CD8-positive, alpha-beta memory T cell (primary cell): ENCODE results near the gene PLA2G4B. TPM values are rescaled to one million over a fixed set of nuclear protein-coding genes. Genes with fewer than 3 reads are reported as not detected.

Experiments used
- CTCF ChIA-PET: fragments of 350-600 bp; sonication (Branson Sonifier 250); formaldehyde crosslinking; loops from one replicate; lab custom pipeline; 2021; ENCODE audit warnings: antibody characterized with exemption; lab: Charles Lee
- POLR2A ChIA-PET: fragments of 350-600 bp; sonication (Branson Sonifier 250); formaldehyde crosslinking; loops from one replicate; lab custom pipeline; 2021; ENCODE audit warnings: antibody characterized with exemption; lab: Charles Lee
- DNase-seq, 5 donors: peaks; one replicate each; pipeline versions ENCODE4 v3.0.0 to v3.0.0-alpha.2; 2020 to 2022; ENCODE audit warnings: mixed read lengths in 1 of 5
- H3K27ac ChIP-seq: one replicate; pipeline ENCODE4 v1.7.0; 2013; ENCODE audit warnings: low read depth, mild to moderate bottlenecking, low read length, moderate library complexity
- H3K27me3 ChIP-seq: 2 replicates; pipeline ENCODE4 v1.7.0; 2013; ENCODE audit warnings: low read length, mild to moderate bottlenecking; ENCODE audit not compliant: insufficient read depth, poor library complexity, severe bottlenecking
- H3K36me3 ChIP-seq: 2 replicates; pipeline ENCODE4 v1.7.0; 2013; ENCODE audit warnings: mild to moderate bottlenecking, low read length, moderate library complexity; ENCODE audit not compliant: insufficient read depth
- H3K4me1 ChIP-seq: 2 replicates; pipeline ENCODE4 v1.7.0; 2013; ENCODE audit warnings: mild to moderate bottlenecking, low read length, moderate library complexity; ENCODE audit not compliant: insufficient read depth
- H3K4me3 ChIP-seq: 2 replicates; pipeline ENCODE4 v1.7.0; 2013; ENCODE audit warnings: mild to moderate bottlenecking, low read length
- H3K9me3 ChIP-seq: 2 replicates; pipeline ENCODE4 v1.7.0; 2013; ENCODE audit warnings: mild to moderate bottlenecking, low read length
- H3K27ac Mint-ChIP-seq, 8 donors: one replicate each; pipeline ENCODE4 v1.8.0; 2020 to 2021; ENCODE audit warnings: mixed read lengths in 8 of 8, mild to moderate bottlenecking in 6 of 8, inconsistent platforms in 3 of 8, moderate library complexity in 3 of 8
- H3K27me3 Mint-ChIP-seq, 2 donors: one replicate each; pipeline ENCODE4 v1.8.0; 2020 to 2021; ENCODE audit warnings: mixed read lengths in 2 of 2, mild to moderate bottlenecking in 1 of 2, moderate library complexity in 1 of 2
- H3K36me3 Mint-ChIP-seq, 3 donors: one replicate each; pipeline ENCODE4 v1.8.0; 2020 to 2021; ENCODE audit warnings: mixed read lengths in 3 of 3, inconsistent platforms in 1 of 3, mild to moderate bottlenecking in 1 of 3
- H3K4me1 Mint-ChIP-seq, 3 donors: one replicate each; pipeline ENCODE4 v1.8.0; 2020 to 2021; ENCODE audit warnings: mixed read lengths in 3 of 3, inconsistent platforms in 1 of 3, mild to moderate bottlenecking in 1 of 3
- H3K4me3 Mint-ChIP-seq, 7 donors: one replicate each; pipeline ENCODE4 v1.8.0; 2020 to 2021; ENCODE audit warnings: mixed read lengths in 7 of 7, mild to moderate bottlenecking in 6 of 7, moderate library complexity in 4 of 7, inconsistent platforms in 2 of 7
- H3K9me3 Mint-ChIP-seq, 5 donors: one replicate each; pipeline ENCODE4 v1.8.0; 2020 to 2022; ENCODE audit warnings: mixed read lengths in 5 of 5, mild to moderate bottlenecking in 3 of 5, moderate library complexity in 2 of 5, inconsistent platforms in 1 of 5
- polyA plus RNA-seq: library from polyadenylated mRNA; unstranded; fragments of 300-500 nt; fragmentation: Illumina TruSeq; gene quantifications from one replicate; pipeline ENCODE4 v1.2.3, GENCODE V29; 2021
- total RNA-seq, 2 experiments: library from RNA; stranded (reverse); gene quantifications; one replicate each; pipeline ENCODE4 v1.2.3, GENCODE V29; 2021

The PLA2G4B gene
- total and polyA plus RNA-seq, 3 experiments from 2014 or later: 3.1 to 6.8 (median 5.9) TPM

DNA sequence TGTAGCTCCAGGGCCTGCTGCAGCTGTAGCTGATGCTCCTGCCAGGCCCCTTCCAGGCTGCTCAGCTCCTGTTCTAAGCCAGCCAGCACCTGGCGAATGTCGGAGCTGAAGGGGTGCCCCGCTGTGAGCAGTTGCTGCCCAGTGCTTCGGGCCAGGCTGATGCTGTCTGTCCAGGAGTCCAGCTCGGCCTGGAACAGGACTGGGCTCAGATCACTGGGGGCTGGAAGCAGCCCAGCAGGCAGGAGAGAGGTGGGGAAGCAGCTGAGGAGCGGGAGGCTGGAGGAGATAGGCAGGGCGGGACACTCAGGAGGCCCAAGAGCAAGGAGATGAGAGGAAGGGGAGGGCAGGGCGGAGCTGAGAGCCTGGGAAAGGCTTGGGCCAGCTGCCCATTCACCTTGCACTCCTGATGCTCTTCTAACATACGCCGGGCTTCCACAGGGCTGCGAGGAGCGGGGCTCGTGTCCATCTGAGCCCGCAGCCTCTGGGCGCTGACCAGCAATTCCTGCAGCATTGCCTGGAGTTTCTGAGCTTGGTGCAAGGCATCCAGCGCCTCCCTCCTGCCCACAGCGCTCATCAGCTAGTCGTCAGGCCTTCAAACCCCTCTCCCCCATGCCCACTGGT, 23.2 kb downstream of the PLA2G4B start:
- Mint-ChIP-seq H3K9me3 (no peaks in the 10 kb centered on the region), H3K27ac (no peak overlapping the region), H3K27me3 (no peaks in the 10 kb centered on the region), H3K36me3 (no peaks in the 10 kb centered on the region), H3K4me1 (peaks cover 12 to 17% (median 14%) of the 10 kb centered on the region in 3 donors), H3K4me3 (no peak overlapping the region)
- Histone ChIP-seq H3K9me3 (no peaks in the 10 kb centered on the region), H3K27ac (no peak overlapping the region), H3K27me3 (no peaks in the 10 kb centered on the region), H3K4me3 (no peak overlapping the region), H3K4me1 (no peaks in the 10 kb centered on the region), H3K36me3 (no peaks in the 10 kb centered on the region)
- ChIA-PET POLR2A (interaction anchor here (0.5 kb wide), 1 partner anchor 271 kb away, joined by 3 read pairs; no protein-coding TSS in a partner anchor), CTCF (interaction anchor here (0.9 to 1.6 kb wide), 4 partner anchors 9 to 88 kb away, joined by 3 to 4 read pairs (median 3); partner anchors contain the start of gene MAPKBP1)
- DNase-seq: no peak

DNA sequence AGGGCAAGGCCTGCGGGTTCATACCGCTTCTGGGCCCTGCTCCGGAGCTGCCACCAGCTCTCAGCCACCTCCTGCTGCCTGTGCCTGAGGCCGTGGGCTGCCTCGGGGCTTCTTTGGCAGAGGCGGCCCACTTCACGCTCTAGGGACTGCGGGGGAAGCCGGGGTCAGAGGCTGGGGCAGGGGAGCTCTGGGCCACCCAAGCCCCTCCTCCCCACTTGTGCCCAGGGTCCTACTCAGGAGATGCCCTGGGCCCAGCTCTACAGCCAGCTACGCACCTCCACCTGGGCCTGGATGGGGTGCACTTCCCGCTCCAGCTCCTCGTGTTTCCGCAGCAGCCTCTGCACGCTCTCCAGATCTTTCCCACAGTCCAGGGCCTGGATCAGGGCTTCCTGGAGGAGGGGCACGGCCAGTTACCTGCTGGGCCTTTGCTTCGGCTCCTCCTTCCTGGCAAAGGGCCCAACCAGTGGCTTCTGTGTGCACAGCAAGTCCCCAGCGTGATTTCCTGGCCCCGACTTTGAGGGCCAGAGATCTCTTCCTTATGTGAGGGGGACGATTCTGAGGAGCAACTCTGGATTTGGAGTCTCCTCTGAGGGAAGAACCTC, 24.0 kb downstream of the PLA2G4B start:
- Histone ChIP-seq H3K27ac (no peak overlapping the region), H3K36me3 (no peaks in the 10 kb centered on the region), H3K9me3 (no peaks in the 10 kb centered on the region), H3K4me3 (no peak overlapping the region), H3K27me3 (no peaks in the 10 kb centered on the region), H3K4me1 (no peaks in the 10 kb centered on the region)
- Mint-ChIP-seq H3K4me3 (peak overlapping the region in 2 of 7 donors; percentile 12 to 15), H3K27ac (peak overlapping the region in 3 of 8 donors; percentile 24 to 76 (median 56)), H3K9me3 (no peaks in the 10 kb centered on the region), H3K27me3 (no peaks in the 10 kb centered on the region), H3K4me1 (peaks cover 12 to 17% (median 14%) of the 10 kb centered on the region in 3 donors), H3K36me3 (no peaks in the 10 kb centered on the region)
- DNase-seq: no peak
- ChIA-PET POLR2A (no interaction called here), CTCF (interaction anchor here (1.1 to 1.6 kb wide), 3 partner anchors 8 to 89 kb away, joined by 3 to 4 read pairs (median 3); partner anchors contain the start of gene MAPKBP1)

DNA sequence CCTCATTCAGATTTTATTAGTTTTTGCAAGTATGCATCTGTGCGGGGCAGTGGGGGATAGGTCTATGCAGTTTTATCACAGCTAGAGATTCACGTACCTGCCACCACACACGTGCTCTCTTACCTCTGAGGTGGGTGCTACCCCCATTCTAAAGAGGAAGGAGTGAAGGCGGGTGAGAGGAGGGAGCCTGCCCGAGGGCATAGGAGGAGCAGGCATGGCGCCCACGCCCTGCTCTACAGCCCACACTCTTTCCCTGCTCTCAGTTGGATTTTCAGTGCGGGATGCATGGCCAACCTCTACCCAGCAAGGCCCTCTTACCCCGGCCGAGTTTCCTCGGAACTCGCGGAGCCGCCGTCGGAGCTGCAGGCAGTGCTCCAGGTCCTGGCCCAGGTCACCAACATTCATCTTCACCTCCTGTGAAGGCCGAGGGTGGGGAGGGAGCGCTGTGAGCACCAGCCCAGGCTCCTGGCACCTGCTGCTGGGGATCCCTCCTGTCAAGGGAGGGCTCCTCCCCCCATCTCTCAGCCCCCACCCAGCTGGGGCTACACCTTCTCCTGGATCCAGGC, 26.9 kb downstream of the PLA2G4B start:
- no peak overlapping the region for H3K27ac Mint-ChIP-seq
- H3K9me3 Mint-ChIP-seq: no peaks in the 10 kb centered on the region
- CTCF ChIA-PET: no interaction called here
- Histone ChIP-seq H3K27ac (no peak overlapping the region), H3K27me3 (no peaks in the 10 kb centered on the region), H3K36me3 (no peaks in the 10 kb centered on the region), H3K4me1 (peaks cover 3% of the 10 kb centered on the region), H3K9me3 (no peaks in the 10 kb centered on the region), H3K4me3 (no peak overlapping the region)
- H3K27me3 Mint-ChIP-seq: no peaks in the 10 kb centered on the region
- no peaks in the 10 kb centered on the region for H3K36me3 Mint-ChIP-seq
- POLR2A ChIA-PET: no interaction called here
- H3K4me1 Mint-ChIP-seq: peaks cover 11 to 17% (median 15%) of the 10 kb centered on the region in 3 donors
- DNase-seq: no peak
- H3K4me3 Mint-ChIP-seq: no peak overlapping the region

DNA sequence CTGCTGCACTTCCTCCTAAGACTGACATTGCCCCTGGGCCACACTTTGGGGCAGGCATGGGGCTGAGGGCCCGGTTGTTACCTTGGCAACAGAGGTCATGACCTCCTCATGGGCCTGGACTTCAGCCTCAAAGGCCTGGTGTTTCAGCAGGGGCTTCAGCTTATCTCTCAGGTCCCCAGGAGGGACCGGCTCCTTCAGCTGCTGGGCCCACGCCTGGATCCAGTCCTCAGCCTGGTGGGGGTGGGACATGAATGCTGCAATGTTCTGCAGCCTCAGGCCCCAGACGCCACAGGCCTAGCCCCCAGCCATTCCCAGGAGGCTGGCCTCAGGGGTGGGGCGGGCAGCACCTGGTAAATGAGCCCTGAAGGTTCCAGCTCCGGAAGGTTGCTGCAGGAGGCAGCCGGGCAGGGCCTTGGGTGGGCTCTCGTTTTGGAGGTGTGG, 27.6 kb downstream of the PLA2G4B start:
- Histone ChIP-seq H3K27ac (no peak overlapping the region), H3K4me1 (peaks cover 8% of the 10 kb centered on the region), H3K9me3 (no peaks in the 10 kb centered on the region), H3K36me3 (no peaks in the 10 kb centered on the region), H3K27me3 (no peaks in the 10 kb centered on the region), H3K4me3 (no peak overlapping the region)
- Mint-ChIP-seq H3K27me3 (no peaks in the 10 kb centered on the region), H3K36me3 (no peaks in the 10 kb centered on the region), H3K9me3 (no peaks in the 10 kb centered on the region), H3K27ac (no peak overlapping the region), H3K4me1 (peaks cover 16 to 22% (median 21%) of the 10 kb centered on the region in 3 donors), H3K4me3 (no peak overlapping the region)
- DNase-seq: no peak
- ChIA-PET CTCF (no interaction called here), POLR2A (no interaction called here)

DNA sequence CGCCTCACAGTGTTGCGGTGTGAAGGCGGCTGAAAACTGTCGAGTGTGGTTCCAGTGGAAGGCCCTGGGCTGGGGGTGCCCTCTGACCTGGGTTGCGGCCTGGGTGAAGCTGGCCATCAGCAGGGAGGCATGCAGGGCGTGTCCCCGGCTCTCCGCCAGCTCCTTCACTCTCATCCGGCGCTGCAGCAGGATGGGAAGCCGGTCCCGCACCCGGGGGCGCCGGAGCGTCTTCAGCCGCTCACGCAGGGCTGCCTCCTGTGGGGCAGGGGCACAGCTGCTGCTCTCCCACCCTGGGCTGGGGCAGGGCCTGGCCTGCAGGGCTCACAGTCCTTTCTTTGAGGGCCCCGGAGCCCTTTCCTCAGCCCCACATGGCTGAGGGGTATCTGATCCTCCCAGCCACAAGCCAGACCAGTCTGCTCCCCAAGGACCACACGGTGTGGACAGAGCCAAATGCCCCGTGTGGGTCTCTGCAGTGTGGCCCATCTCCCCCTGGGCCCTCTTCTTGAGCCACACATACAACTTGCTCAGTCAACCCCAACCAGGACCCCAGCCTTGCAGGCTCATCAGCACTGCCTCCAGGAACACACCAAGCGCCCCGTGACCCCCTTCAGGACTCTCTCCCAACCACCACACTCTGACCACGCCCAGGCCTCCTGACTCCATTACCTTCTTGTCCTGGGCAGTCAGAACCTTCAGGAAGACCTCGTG, 28.4 kb downstream of the PLA2G4B start:
- ChIA-PET CTCF (no interaction called here), POLR2A (no interaction called here)
- no peaks in the 10 kb centered on the region for H3K27me3 ChIP-seq
- no peaks in the 10 kb centered on the region for H3K36me3 ChIP-seq
- Mint-ChIP-seq H3K36me3 (no peaks in the 10 kb centered on the region), H3K27ac (peak overlapping the region in 2 of 8 donors; percentile 35 to 66), H3K27me3 (no peaks in the 10 kb centered on the region), H3K4me3 (no peak overlapping the region), H3K4me1 (peaks cover 16 to 24% (median 21%) of the 10 kb centered on the region in 3 donors), H3K9me3 (no peaks in the 10 kb centered on the region)
- no peak overlapping the region for H3K4me3 ChIP-seq
- no peak for DNase-seq
- no peak overlapping the region for H3K27ac ChIP-seq
- no peaks in the 10 kb centered on the region for H3K9me3 ChIP-seq
- peaks cover 8% of the 10 kb centered on the region for H3K4me1 ChIP-seq

DNA sequence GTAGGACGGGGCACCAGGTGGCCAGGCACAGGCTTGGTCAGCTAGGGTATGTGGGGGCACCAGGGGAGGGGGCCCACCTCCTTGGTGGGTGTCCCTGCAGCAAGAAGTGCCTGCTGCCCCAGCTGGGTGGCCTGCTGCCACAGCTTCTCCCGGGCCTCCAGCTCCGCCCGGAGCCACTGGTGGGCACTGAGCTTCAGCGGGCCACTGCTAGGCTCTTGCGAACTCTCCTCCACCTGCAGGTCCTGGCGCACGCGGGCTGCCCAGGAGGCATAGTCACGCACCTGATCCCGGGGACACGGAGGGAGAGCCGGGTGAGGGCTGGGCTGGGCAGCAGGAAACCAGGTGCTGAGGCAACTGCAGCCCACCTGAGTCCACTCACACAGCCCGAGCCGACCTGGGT, 29.7 kb downstream of the PLA2G4B start:
- Mint-ChIP-seq H3K36me3 (no peaks in the 10 kb centered on the region), H3K27me3 (peaks cover 0 to 4% of the 10 kb centered on the region in 2 donors), H3K9me3 (no peaks in the 10 kb centered on the region), H3K4me3 (no peak overlapping the region), H3K27ac (peak overlapping the region in 1 of 8 donors; percentile 52), H3K4me1 (peaks cover 15 to 20% (median 17%) of the 10 kb centered on the region in 3 donors)
- no peak overlapping the region for H3K27ac ChIP-seq
- no peak for DNase-seq
- CTCF ChIA-PET: no interaction called here
- H3K36me3 ChIP-seq: no peaks in the 10 kb centered on the region
- H3K9me3 ChIP-seq: no peaks in the 10 kb centered on the region
- H3K4me3 ChIP-seq: no peak overlapping the region
- POLR2A ChIA-PET: no interaction called here
- peaks cover 8% of the 10 kb centered on the region for H3K4me1 ChIP-seq
- no peaks in the 10 kb centered on the region for H3K27me3 ChIP-seq

DNA sequence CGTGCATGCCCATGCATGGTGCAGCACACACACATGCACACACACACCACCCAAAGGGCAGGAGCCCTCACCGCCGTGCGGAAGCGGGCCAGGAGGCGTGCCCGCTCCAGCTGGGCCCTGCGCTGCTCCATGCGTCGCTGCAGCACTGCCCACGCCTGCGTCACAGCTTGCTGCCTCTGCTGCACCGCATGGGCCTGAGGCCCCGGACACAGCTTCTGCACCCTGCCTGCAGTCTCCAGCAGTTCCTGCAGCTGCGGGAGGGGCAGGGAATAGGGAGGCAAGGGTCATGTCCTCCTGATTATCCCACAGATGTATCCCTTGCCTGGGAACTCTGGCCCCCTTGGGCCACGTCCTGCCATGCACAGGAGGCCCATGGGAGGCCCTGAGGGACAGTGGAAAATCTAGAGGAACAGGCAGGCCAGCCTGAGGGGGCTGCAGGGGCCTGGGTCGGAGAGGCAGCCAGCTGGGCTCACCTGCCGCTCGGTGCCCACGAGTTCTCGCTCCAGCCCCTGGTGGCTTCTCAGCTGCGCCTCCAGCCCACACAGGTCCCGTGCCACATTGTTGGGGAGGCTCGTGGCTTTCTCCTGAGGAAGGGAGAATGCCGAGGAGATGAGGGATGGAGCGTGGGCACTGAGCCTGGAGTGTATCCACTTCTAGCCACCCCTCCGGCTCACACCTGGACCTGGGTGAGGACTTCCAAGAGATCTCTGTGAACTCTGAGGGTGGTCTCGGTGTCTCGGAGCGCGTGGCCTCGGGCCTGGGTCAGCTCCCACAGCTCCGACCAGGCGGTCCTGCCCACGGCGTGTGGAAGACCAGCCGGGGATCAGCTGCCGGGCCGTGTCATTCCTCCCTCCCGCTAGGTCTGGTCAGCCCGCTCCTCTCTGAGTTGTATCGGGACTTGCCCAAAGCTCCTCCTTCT, 31.4 kb downstream of the PLA2G4B start:
- Histone ChIP-seq H3K36me3 (no peaks in the 10 kb centered on the region), H3K27ac (no peak overlapping the region), H3K4me1 (peaks cover 8% of the 10 kb centered on the region), H3K9me3 (no peaks in the 10 kb centered on the region), H3K27me3 (no peaks in the 10 kb centered on the region), H3K4me3 (no peak overlapping the region)
- Mint-ChIP-seq H3K4me3 (peak overlapping the region in 4 of 7 donors; percentile 8 to 53 (median 29)), H3K27me3 (peaks cover 0 to 4% of the 10 kb centered on the region in 2 donors), H3K36me3 (no peaks in the 10 kb centered on the region), H3K9me3 (no peaks in the 10 kb centered on the region), H3K4me1 (peaks cover 12 to 16% (median 12%) of the 10 kb centered on the region in 3 donors), H3K27ac (peak overlapping the region; percentile 73 to 96 (median 91))
- no peak for DNase-seq
- POLR2A ChIA-PET: interaction anchor here (1.8 kb wide), 1 partner anchor 25 kb away, joined by 7 read pairs; no protein-coding TSS in a partner anchor
- CTCF ChIA-PET: interaction anchor here (0.9 to 1.6 kb wide), 5 partner anchors 8 to 96 kb away, joined by 4 to 6 read pairs (median 5); partner anchors contain the start of genes MAPKBP1 and SPTBN5
